K562 (cell line): ENCODE measurements around the gene MCL1. TPM values are rescaled to one million over a fixed set of nuclear protein-coding genes. Genes with fewer than 3 reads are reported as not detected.

Source experiments
- CBFA2T3 ChIP-seq: fragments of 450-650 bp; IDR thresholded peaks from 2 replicates; pipeline ENCODE4 v1.6.1; 2017
- ESRRB ChIP-seq: fragments of 250-450 bp; sonication (Bioruptor Pico); IDR thresholded peaks from 2 replicates; pipeline ENCODE4 v1.5.0; 2020; ENCODE audit warnings: mild to moderate bottlenecking, moderate library complexity, borderline replicate concordance
- FUS ChIP-seq: fragments of 200-400 bp; formaldehyde crosslinking; optimal IDR thresholded peaks from 2 replicates; pipeline ENCODE3; 2017; ENCODE audit warnings: low read depth, low read length
- GTF2F1 ChIP-seq: IDR thresholded peaks from 2 replicates; pipeline ENCODE4 v1.6.1; 2011; ENCODE audit warnings: low read depth, low read length, improper control_type of control experiment
- HEY1 ChIP-seq: fragments of 250-450 bp; sonication (Bioruptor Pico); IDR thresholded peaks from 2 replicates; pipeline ENCODE4 v1.5.0; 2020; ENCODE audit warnings: mild to moderate bottlenecking, moderate library complexity, borderline replicate concordance
- HLTF ChIP-seq: fragments of 450-650 bp; IDR thresholded peaks from 2 replicates; pipeline ENCODE4 v1.6.1; 2016
- IFI16 ChIP-seq: fragments of 250-450 bp; sonication (Bioruptor Pico); IDR thresholded peaks from 2 replicates; pipeline ENCODE4 v2.1.2; 2022; ENCODE audit warnings: mild to moderate bottlenecking, inconsistent platforms
- ILF3 ChIP-seq: fragments of 450-650 bp; IDR thresholded peaks from 2 replicates; pipeline ENCODE4 v1.6.1; 2018; ENCODE audit warnings: antibody characterized with exemption, mild to moderate bottlenecking, moderate library complexity, borderline replicate concordance
- JUNB ChIP-seq: fragments of 450-650 bp; formaldehyde crosslinking; conservative IDR thresholded peaks from 2 replicates; pipeline ENCODE4 v1.4.0; 2020; ENCODE audit warnings: mild to moderate bottlenecking
- KDM4B ChIP-seq, 2 experiments: fragments of 450-650 bp in 1 of 2; sonication (generic) in 1 of 2; IDR thresholded peaks; 2 replicates each; pipeline ENCODE4 v1.6.1; 2016 to 2017; ENCODE audit warnings: borderline replicate concordance in 2 of 2, antibody characterized with exemption in 1 of 2, low read depth in 1 of 2, mild to moderate bottlenecking in 1 of 2
- RFX5 ChIP-seq: IDR thresholded peaks from 2 replicates; pipeline ENCODE4 v1.6.1; 2011; ENCODE audit warnings: low read depth, mild to moderate bottlenecking, improper control_type of control experiment, low read length
- SNIP1 ChIP-seq: fragments of 450-650 bp; IDR thresholded peaks from 2 replicates; pipeline ENCODE4 v1.7.1; 2017; ENCODE audit warnings: low read depth, mild to moderate bottlenecking
- SRSF3 ChIP-seq: fragments of 200-400 bp; formaldehyde crosslinking; IDR thresholded peaks from 2 replicates; pipeline ENCODE4 v1.6.1; 2016; ENCODE audit warnings: mild to moderate bottlenecking, low read length, moderate library complexity; ENCODE audit not compliant: insufficient read depth
- ZBED1 ChIP-seq: IDR thresholded peaks from 2 replicates; pipeline ENCODE4 v1.6.1; 2014
- ZNF175 ChIP-seq: fragments of 200-800 bp; sonication (Bioruptor generic); IDR thresholded peaks from 2 replicates; pipeline ENCODE4 v1.6.1; 2016; ENCODE audit warnings: low read depth, mild to moderate bottlenecking, missing genetic modification characterization, missing compliant biosample characterization
- ZNF3 ChIP-seq: fragments of 250-450 bp; sonication (Bioruptor Pico); IDR thresholded peaks from 2 replicates; pipeline ENCODE4 v1.5.0; 2021; ENCODE audit warnings: mild to moderate bottlenecking, moderate library complexity
- ZNF318 ChIP-seq, 2 experiments: fragments of 450-650 bp; IDR thresholded peaks; 2 replicates each; pipeline ENCODE4 v1.6.1; 2016; ENCODE audit warnings: mild to moderate bottlenecking in 2 of 2, borderline replicate concordance in 1 of 2, low read depth in 1 of 2, moderate library complexity in 1 of 2
- ZNF444 ChIP-seq: fragments of 250-450 bp; sonication (Bioruptor Pico); IDR thresholded peaks from 2 replicates; pipeline ENCODE4 v1.4.0; 2020; ENCODE audit warnings: mild to moderate bottlenecking, moderate library complexity
- ZNF830 ChIP-seq: fragments of 250-450 bp; sonication (Bioruptor Pico); IDR thresholded peaks from 2 replicates; pipeline ENCODE4 v1.5.0; 2021; ENCODE audit warnings: mild to moderate bottlenecking
- polyA plus RNA-seq, 8 experiments: library from polyadenylated mRNA; depleted of rRNA in 4 of 8; stranded (reverse) in 5 of 8; unstranded in 3 of 8; fragments of >200 nt; fragmentation: Nextera tagmentation in 2 of 8; fragmentation: Illumina TruSeq in 1 of 8; extraction: Ambion mirVana in 2 of 8; extraction: Trizol in 1 of 8; gene quantifications; 2 replicates each; pipeline versions ENCODE4 v1.2.1 to v1.2.3, GENCODE V29; 2011 to 2014; ENCODE audit warnings: inconsistent platforms in 1 of 8, missing spikeins in 1 of 8
- total RNA-seq, 7 experiments: library from RNA; depleted of rRNA in 6 of 7; stranded (reverse); fragments of >200 nt in 6 of 7; fragmentation: Illumina TruSeq in 2 of 7; extraction: Trizol in 2 of 7; gene quantifications; 2 replicates each; pipeline versions ENCODE4 v1.2.1 to v1.2.3, GENCODE V29; 2011 to 2021; ENCODE audit warnings: low replicate concordance in 1 of 7
- TF ChIP-seq, protein P1 (sequence below): fragments of 250-450 bp; sonication (Bioruptor Pico); IDR thresholded peaks from 2 replicates; pipeline ENCODE4 v1.8.0; 2022; ENCODE audit warnings: moderate library complexity, mild to moderate bottlenecking, inconsistent platforms

Gene MCL1
- total and polyA plus RNA-seq, 9 of the 15 experiments (the other 6 are each of a cell fraction or from before 2014, with no cell fraction given), result 27.1 to 224 (median 138) TPM

- TF ChIP-seq KDM4B (IDR thresholded peaks at IDR 0.05; ENCODE audit: borderline replicate concordance in 2 of 2, low read depth in 1 of 2), result no peak
- TF ChIP-seq ZNF3 (CRISPR knock-in tag), result no peak
- no peak for TF ChIP-seq FUS
- TF ChIP-seq ZNF830 (CRISPR knock-in tag), result no peak
- TF ChIP-seq HLTF, result no peak
- no peak for TF ChIP-seq GTF2F1
- no peak for TF ChIP-seq JUNB
- TF ChIP-seq, protein P1, sequence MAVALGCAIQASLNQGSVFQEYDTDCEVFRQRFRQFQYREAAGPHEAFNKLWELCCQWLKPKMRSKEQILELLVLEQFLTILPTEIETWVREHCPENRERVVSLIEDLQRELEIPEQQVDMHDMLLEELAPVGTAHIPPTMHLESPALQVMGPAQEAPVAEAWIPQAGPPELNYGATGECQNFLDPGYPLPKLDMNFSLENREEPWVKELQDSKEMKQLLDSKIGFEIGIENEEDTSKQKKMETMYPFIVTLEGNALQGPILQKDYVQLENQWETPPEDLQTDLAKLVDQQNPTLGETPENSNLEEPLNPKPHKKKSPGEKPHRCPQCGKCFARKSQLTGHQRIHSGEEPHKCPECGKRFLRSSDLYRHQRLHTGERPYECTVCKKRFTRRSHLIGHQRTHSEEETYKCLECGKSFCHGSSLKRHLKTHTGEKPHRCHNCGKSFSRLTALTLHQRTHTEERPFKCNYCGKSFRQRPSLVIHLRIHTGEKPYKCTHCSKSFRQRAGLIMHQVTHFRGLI, result no peak
- TF ChIP-seq SNIP1, result no peak
- no peak for TF ChIP-seq CBFA2T3
- no peak for TF ChIP-seq RFX5
- no peak for TF ChIP-seq ESRRB (CRISPR knock-in tag)
- no peak for TF ChIP-seq SRSF3
- no peak for TF ChIP-seq HEY1 (CRISPR knock-in tag)
- TF ChIP-seq ZNF175 (CRISPR knock-in tag), result no peak
- TF ChIP-seq IFI16 (CRISPR knock-in tag), result no peak
- no peak for TF ChIP-seq ZBED1
- no peak for TF ChIP-seq ILF3
- TF ChIP-seq ZNF444 (CRISPR knock-in tag), result no peak
- TF ChIP-seq ZNF318 (IDR thresholded peaks at IDR 0.05; ENCODE audit: borderline replicate concordance in 1 of 2, low read depth in 1 of 2), result no peak
These were observed 30.5 kb downstream of the MCL1 start, which contains the start of gene ADAMTSL4 (continued) for GRCh38 chr1:150548632-150549495.
